WTC11 (cell line): ENCODE measurements around the gene DTNA. TPM values are rescaled to one million over a fixed set of nuclear protein-coding genes. Genes with fewer than 3 reads are reported as not detected.

Experiments used
- ATAC-seq: fragments of 200-7000 bp; cut with Tn5 transposase; 2 replicates; pipeline ENCODE4 v1.10.0; 2021; ENCODE audit warnings: mild to moderate bottlenecking, moderate library complexity
- CTCF ChIA-PET: fragments of 300-600 bp; sonication (Branson Sonifier 250); formaldehyde crosslinking; loops from one replicate; lab custom pipeline; 2021; ENCODE audit warnings: antibody characterized with exemption; lab: Charles Lee
- POLR2A ChIA-PET: fragments of 350-600 bp; sonication (Branson Sonifier 250); formaldehyde crosslinking; loops from one replicate; lab custom pipeline; 2021; ENCODE audit warnings: antibody characterized with exemption; lab: Charles Lee
- DNase-seq: peaks from one replicate; pipeline ENCODE4 v3.0.0; 2021; ENCODE audit warnings: low spot score
- H3K27ac Mint-ChIP-seq: 2 replicates; pipeline ENCODE4 v1.8.0; 2021; ENCODE audit warnings: mixed read lengths
- H3K27me3 Mint-ChIP-seq: 2 replicates; pipeline ENCODE4 v1.8.0; 2021; ENCODE audit warnings: low read depth, mild to moderate bottlenecking, moderate library complexity, mixed read lengths
- H3K36me3 Mint-ChIP-seq: 2 replicates; pipeline ENCODE4 v1.8.0; 2021; ENCODE audit warnings: mixed read lengths
- H3K4me1 Mint-ChIP-seq: 2 replicates; pipeline ENCODE4 v1.8.0; 2022; ENCODE audit warnings: mixed read lengths
- H3K4me3 Mint-ChIP-seq: 2 replicates; pipeline ENCODE4 v1.8.0; 2021; ENCODE audit warnings: mild to moderate bottlenecking, moderate library complexity, mixed read lengths
- H3K9me3 Mint-ChIP-seq: 2 replicates; pipeline ENCODE4 v1.8.0; 2021; ENCODE audit warnings: mixed read lengths
- AR ChIP-seq: fragments of 250-450 bp; sonication (Bioruptor Pico); IDR thresholded peaks from 2 replicates; pipeline ENCODE4 v1.9.0; 2021; ENCODE audit warnings: mild to moderate bottlenecking
- CREM ChIP-seq: sonication (generic); formaldehyde crosslinking; IDR thresholded peaks from 2 replicates; pipeline ENCODE4 v1.8.1; 2022; ENCODE audit warnings: mild to moderate bottlenecking, missing genetic modification reagents, moderate library complexity
- E2F4 ChIP-seq: sonication (generic); formaldehyde crosslinking; IDR thresholded peaks from 2 replicates; pipeline ENCODE4 v1.8.1; 2022; ENCODE audit warnings: low read depth, mild to moderate bottlenecking, moderate library complexity, missing genetic modification reagents, borderline replicate concordance
- FOXP1 ChIP-seq: sonication (generic); formaldehyde crosslinking; IDR thresholded peaks from 2 replicates; pipeline ENCODE4 v1.8.0; 2022; ENCODE audit warnings: missing genetic modification reagents, mild to moderate bottlenecking, moderate library complexity, borderline replicate concordance
- JAZF1 ChIP-seq: fragments of 250-450 bp; sonication (Bioruptor Pico); IDR thresholded peaks from 2 replicates; pipeline ENCODE4 v1.9.0; 2021; ENCODE audit warnings: moderate library complexity, mild to moderate bottlenecking, inconsistent platforms
- NFYB ChIP-seq: sonication (generic); formaldehyde crosslinking; conservative IDR thresholded peaks from 2 replicates; pipeline ENCODE4 v1.8.0; 2022; ENCODE audit warnings: low read depth, missing genetic modification reagents
- PRRX2 ChIP-seq: fragments of 250-450 bp; sonication (Bioruptor Pico); IDR thresholded peaks from 2 replicates; pipeline ENCODE4 v1.8.0; 2021; ENCODE audit warnings: mild to moderate bottlenecking
- ZBTB21 ChIP-seq: sonication (generic); formaldehyde crosslinking; IDR thresholded peaks from 2 replicates; pipeline ENCODE4 v1.8.1; 2023; ENCODE audit warnings: mild to moderate bottlenecking, missing genetic modification reagents, borderline replicate concordance
- ZNF317 ChIP-seq: sonication (generic); formaldehyde crosslinking; IDR thresholded peaks from 2 replicates; pipeline ENCODE4 v1.8.1; 2023; ENCODE audit warnings: low read depth, mild to moderate bottlenecking, moderate library complexity, missing genetic modification reagents, borderline replicate concordance
- ZNF396 ChIP-seq: fragments of 250-450 bp; sonication (Bioruptor Pico); IDR thresholded peaks from 2 replicates; pipeline ENCODE4 v1.8.0; 2021; ENCODE audit warnings: mild to moderate bottlenecking, moderate library complexity, borderline replicate concordance
- total RNA-seq: library from RNA; stranded (reverse); gene quantifications from 3 replicates; pipeline ENCODE4 v1.2.3, GENCODE V29; 2021
- TF ChIP-seq, protein P1 (sequence below): sonication (generic); formaldehyde crosslinking; IDR thresholded peaks from 2 replicates; pipeline ENCODE4 v1.8.0; 2022; ENCODE audit warnings: mild to moderate bottlenecking, missing genetic modification reagents
- TF ChIP-seq, protein P2 (sequence below): fragments of 250-450 bp; sonication (Bioruptor Pico); IDR thresholded peaks from 2 replicates; pipeline ENCODE4 v1.9.0; 2021; ENCODE audit warnings: mild to moderate bottlenecking, borderline replicate concordance
- TF ChIP-seq, protein P3 (sequence below): sonication (generic); formaldehyde crosslinking; IDR thresholded peaks from 2 replicates; pipeline ENCODE4 v1.8.1; 2023; ENCODE audit warnings: mild to moderate bottlenecking, missing genetic modification reagents, moderate library complexity

The DTNA gene
- total RNA-seq, 1 experiment from 2014 or later, result 16.1 TPM

DNA sequence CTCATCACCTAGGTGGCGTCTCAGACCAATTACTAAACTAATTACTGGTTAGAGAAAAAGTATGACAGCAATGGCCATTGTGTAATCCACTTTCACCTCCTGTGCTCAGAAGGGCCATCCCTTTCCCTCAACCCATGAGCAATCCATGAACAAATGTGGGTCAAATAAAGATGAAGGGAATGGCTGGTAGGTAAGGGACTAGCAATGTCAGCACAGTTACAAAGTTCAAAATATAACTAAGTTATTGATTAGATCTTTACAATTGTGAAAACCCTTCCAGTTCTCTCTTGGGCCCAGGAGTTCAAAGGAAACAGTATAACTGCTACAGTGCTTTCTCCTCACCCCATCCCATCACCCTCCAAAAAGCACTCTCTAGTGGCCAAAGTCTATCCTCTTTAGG is 98.3 kb downstream of the DTNA start:
- POLR2A ChIA-PET, result no interaction called here

More for the DNA sequence above, 98.3 kb downstream of the DTNA start:
- CTCF ChIA-PET, result interaction anchor here (0.6 to 1.6 kb wide), 5 partner anchors 60 to 959 kb away, joined by 3 to 12 read pairs (median 3); partner anchors contain the start of gene NOL4
- no peaks in the 10 kb centered on the region for H3K27me3 Mint-ChIP-seq
- TF ChIP-seq CREM (CRISPR knock-in tag) (no peak), ZNF396 (no peak), FOXP1 (CRISPR knock-in tag) (no peak), NFYB (CRISPR knock-in tag) (no peak), AR (CRISPR knock-in tag) (no peak), PRRX2 (CRISPR knock-in tag) (no peak), ZBTB21 (CRISPR knock-in tag) (no peak), JAZF1 (CRISPR knock-in tag) (no peak), ZNF317 (no peak), E2F4 (CRISPR knock-in tag) (no peak)
- TF ChIP-seq, protein P1, sequence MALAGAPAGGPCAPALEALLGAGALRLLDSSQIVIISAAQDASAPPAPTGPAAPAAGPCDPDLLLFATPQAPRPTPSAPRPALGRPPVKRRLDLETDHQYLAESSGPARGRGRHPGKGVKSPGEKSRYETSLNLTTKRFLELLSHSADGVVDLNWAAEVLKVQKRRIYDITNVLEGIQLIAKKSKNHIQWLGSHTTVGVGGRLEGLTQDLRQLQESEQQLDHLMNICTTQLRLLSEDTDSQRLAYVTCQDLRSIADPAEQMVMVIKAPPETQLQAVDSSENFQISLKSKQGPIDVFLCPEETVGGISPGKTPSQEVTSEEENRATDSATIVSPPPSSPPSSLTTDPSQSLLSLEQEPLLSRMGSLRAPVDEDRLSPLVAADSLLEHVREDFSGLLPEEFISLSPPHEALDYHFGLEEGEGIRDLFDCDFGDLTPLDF, result no peak
- TF ChIP-seq, protein P2, sequence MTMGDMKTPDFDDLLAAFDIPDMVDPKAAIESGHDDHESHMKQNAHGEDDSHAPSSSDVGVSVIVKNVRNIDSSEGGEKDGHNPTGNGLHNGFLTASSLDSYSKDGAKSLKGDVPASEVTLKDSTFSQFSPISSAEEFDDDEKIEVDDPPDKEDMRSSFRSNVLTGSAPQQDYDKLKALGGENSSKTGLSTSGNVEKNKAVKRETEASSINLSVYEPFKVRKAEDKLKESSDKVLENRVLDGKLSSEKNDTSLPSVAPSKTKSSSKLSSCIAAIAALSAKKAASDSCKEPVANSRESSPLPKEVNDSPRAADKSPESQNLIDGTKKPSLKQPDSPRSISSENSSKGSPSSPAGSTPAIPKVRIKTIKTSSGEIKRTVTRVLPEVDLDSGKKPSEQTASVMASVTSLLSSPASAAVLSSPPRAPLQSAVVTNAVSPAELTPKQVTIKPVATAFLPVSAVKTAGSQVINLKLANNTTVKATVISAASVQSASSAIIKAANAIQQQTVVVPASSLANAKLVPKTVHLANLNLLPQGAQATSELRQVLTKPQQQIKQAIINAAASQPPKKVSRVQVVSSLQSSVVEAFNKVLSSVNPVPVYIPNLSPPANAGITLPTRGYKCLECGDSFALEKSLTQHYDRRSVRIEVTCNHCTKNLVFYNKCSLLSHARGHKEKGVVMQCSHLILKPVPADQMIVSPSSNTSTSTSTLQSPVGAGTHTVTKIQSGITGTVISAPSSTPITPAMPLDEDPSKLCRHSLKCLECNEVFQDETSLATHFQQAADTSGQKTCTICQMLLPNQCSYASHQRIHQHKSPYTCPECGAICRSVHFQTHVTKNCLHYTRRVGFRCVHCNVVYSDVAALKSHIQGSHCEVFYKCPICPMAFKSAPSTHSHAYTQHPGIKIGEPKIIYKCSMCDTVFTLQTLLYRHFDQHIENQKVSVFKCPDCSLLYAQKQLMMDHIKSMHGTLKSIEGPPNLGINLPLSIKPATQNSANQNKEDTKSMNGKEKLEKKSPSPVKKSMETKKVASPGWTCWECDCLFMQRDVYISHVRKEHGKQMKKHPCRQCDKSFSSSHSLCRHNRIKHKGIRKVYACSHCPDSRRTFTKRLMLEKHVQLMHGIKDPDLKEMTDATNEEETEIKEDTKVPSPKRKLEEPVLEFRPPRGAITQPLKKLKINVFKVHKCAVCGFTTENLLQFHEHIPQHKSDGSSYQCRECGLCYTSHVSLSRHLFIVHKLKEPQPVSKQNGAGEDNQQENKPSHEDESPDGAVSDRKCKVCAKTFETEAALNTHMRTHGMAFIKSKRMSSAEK (CRISPR knock-in tag), result no peak
- TF ChIP-seq, protein P3, sequence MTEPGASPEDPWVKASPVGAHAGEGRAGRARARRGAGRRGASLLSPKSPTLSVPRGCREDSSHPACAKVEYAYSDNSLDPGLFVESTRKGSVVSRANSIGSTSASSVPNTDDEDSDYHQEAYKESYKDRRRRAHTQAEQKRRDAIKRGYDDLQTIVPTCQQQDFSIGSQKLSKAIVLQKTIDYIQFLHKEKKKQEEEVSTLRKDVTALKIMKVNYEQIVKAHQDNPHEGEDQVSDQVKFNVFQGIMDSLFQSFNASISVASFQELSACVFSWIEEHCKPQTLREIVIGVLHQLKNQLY (CRISPR knock-in tag), result no peak
- peaks cover 8% of the 10 kb centered on the region for H3K4me1 Mint-ChIP-seq
- H3K27ac Mint-ChIP-seq, result no peak overlapping the region
- H3K36me3 Mint-ChIP-seq, result no peaks in the 10 kb centered on the region
- H3K9me3 Mint-ChIP-seq, result no peaks in the 10 kb centered on the region
- H3K4me3 Mint-ChIP-seq, result no peak overlapping the region
- ATAC-seq, result no peak
- no peak for DNase-seq
